GM19193 (cell line): ENCODE results near the gene KRT82.

Experiments used
- POLR2A ChIP-seq: IDR thresholded peaks from 4 replicates; pipeline ENCODE4 v1.6.1; 2011; ENCODE audit not compliant: insufficient read depth, insufficient read length; ENCODE audit errors: extremely low read depth

Gene KRT82

DNA sequence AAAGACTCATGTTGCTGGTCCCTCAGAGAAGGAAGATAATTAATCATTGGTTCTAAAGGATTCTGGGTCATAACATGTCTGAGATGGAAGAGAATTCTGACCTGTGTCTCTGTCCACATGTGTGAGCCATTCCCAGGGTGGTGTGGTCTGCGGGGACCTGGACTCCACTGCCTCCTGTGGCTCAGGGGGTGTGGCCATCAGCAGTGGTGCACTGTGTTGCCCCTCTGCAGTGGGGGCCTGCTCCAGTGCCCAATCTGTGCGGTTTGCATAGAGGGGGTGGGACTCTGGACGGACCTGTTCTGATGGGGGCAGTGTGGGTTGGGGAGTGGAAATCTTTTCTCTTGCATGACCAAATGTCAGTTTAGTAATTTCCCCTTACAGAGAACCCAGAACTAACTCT is 52.4 kb downstream of the KRT82 start:
- no peak for TF ChIP-seq POLR2A

DNA sequence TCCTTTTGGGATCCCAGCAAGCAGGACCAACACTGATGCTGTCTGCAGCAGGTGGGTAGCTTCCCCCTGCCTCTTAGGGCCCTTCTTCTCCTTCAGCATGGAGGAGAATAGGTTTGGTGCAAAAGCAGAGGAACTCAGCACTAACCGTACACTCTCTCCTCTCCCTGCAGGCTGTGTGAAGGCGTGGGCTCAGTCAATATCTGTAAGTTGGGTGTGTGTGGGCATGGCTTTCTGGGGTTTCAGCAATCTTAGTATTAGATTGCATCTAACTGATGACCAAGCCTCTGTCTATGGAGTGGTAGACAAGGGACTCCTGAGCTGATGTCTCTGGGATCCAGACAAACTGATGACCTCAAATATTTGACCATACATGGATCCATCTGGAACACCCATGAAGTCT is 53.2 kb downstream of the KRT82 start:
- no peak for TF ChIP-seq POLR2A

- TF ChIP-seq POLR2A: no peak
Measured at GRCh38 chr12:52351196-52352059, 54.7 kb downstream of the KRT82 start.

GRCh38 chr12:52350786-52351185 is 55.3 kb downstream of the KRT82 start:
- no peak for TF ChIP-seq POLR2A

- TF ChIP-seq POLR2A: no peak
Measured at GRCh38 chr12:52350021-52350620, 56.0 kb downstream of the KRT82 start.

DNA sequence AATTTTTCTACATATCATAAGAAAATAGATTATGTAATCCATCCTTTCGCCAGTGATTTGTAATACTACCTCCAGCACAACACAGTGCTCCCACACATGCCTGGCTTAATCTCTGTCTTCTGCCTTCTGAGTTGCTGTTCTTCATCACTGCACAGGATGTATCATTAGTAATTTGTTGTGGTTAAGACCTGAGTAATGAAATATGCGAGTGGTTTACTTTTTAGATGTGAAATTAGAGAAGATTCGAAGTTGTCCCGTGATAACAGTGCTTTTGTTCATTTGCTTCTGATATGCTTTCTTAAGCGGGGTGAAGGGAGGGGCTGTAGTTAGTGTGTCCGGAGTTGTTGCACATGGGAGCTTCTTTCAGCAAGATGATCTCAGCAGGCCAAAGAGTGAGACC is 56.9 kb downstream of the KRT82 start:
- TF ChIP-seq POLR2A: no peak

DNA sequence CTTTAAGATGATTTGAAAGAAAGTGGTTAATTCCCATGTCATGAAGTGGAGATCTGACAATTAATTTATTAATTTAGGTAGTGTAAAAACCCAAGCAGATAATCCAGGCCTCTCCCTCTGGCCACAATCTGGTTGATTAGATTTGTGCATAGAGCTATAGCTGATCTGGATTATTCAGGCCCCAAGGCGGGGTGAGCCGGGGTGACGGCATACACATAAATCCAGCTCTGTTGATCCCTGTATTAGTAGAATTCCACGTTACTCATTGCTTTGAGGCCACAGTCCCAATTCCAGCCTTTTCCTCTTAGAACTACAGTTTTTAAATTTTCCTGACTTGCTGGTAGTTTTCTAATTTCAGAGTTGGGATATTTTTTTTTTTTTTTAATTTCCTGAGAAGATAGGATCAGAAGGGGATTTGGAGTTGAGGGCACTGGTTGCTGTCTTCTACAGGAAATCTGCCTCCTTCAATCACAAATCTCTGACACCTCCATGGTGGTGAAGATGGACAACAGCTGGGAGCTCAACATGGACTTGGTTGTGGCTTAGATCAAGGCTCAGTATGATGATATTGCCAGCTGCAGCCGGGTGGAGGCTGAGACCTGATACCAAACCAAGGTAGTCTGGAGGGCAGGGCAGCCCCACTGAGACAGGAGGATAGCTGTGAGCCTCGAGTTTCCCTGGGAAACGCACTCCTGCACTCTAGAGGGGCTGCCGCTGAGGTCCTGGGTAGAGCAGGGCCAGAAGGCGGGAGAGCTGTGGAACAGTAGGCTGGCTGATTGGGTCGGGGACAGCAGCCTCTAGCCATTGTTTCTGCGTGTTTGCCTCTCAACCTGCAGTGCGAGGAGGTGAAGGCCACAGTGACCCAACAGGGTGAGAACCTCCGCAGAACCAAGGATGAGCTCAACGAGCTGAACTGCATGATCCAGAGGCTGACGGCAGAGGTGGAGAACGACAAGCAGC is 58.3 kb downstream of the KRT82 start:
- TF ChIP-seq POLR2A: no peak

DNA sequence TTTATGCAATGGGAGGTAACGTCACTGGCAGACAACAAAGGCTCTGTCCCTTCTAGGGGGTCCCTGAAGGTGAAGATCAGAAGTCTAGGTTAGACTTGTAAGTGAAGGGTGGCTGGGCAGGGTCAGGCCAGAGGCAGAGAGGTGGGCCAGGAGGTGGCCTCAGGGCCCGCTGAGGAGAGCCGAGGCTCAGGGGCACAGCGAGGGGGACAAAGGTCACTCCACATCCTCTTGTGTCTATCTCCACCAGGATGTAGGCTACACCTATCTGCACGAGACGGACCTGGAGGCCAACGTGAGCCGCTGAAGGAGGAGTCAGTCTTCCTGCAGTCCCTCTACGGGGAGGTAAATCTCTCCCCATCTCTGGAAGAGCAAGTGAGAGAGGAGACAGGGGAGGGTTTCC is 59.1 kb downstream of the KRT82 start:
- TF ChIP-seq POLR2A: no peak

DNA sequence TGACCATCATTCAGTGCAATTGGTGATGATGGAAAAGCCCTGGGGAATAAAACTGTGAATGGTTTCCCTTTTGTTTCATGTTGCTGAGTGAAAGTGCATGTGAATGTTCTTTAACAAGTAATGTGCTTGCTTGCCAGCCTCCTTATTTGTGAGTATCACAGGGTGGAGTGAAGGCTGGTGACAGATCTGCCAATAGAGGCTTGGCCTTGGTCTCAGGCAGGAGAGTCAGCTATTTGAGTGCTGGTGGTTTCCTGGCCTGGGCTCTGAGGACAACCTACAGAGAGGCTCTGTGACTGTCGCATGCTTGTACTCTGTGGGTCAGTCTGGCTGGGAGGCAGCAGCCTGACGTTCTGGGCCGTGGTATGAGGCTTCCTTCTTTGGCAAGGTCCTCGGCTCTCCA is 59.5 kb downstream of the KRT82 start:
- TF ChIP-seq POLR2A: no peak

DNA sequence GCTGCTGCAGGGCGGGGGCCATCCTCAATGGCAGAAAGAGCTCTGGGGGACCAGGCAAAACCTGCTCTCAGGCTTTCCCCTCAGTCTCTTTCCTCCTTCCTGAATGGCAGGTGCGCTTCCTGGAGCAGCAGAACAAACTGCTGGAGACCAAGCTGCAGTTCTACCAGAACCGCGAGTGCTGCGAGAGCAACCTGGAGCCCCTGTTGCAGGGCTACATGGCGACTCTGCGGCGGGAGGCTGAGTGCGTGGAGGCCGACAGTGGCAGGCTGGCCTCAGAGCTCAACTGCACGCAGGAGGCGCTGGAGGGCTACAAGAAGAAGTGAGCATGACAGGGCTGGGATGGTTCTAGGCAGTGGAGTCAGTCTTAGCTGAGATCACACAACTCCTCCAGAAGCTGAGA is 62.0 kb downstream of the KRT82 start:
- TF ChIP-seq POLR2A: no peak
